ENCODE results near the gene OTOP2. TPM values are rescaled to one million over a fixed set of nuclear protein-coding genes. Genes with fewer than 3 reads are reported as not detected.
A peak's percentile ranks its signal among the peaks of the same experiment; 100 is the strongest.

The OTOP2 gene
- total and polyA plus RNA-seq, 9 of the 15 experiments (the other 6 are each of a cell fraction or from before 2014, with no cell fraction given), result 0.04 to 0.36 (median 0.14) TPM; not detected in 1

DNA sequence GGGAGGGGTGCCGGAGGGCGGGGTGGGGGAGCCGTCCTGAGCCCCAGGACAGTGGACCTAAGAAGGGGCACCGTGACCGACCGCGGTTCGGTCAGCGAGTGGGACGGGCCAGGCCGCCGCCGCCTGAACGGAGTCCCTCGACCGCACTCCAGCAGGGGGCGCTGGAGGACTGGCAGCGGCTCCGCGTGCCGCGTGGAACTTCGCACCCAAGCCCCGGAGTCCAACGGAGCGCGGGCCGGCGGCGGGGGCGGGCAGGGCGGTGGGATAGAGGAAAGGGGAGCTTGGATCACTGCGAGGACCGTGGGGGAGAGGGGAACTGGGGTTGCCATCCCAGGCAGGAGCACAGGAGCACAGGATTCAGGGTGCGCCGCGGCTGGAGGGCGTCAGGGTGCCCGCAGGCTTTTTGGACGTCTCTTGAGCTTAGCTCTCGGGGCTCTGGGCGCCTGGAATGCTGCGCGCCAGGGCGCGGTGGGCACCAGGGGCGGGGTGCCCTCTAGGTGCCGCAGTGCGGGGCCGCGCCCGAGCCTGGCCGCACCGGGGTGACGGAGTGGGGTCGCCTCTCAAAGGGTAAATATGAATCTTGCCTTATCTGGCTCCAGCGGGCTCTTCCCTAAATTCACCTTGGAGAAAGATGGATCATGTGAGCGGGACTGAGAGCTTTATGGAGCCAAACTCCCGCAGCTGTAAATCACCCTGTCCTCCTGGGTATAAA lies 379 bp upstream of the OTOP2 start (continued):
- TF ChIP-seq, protein P1, sequence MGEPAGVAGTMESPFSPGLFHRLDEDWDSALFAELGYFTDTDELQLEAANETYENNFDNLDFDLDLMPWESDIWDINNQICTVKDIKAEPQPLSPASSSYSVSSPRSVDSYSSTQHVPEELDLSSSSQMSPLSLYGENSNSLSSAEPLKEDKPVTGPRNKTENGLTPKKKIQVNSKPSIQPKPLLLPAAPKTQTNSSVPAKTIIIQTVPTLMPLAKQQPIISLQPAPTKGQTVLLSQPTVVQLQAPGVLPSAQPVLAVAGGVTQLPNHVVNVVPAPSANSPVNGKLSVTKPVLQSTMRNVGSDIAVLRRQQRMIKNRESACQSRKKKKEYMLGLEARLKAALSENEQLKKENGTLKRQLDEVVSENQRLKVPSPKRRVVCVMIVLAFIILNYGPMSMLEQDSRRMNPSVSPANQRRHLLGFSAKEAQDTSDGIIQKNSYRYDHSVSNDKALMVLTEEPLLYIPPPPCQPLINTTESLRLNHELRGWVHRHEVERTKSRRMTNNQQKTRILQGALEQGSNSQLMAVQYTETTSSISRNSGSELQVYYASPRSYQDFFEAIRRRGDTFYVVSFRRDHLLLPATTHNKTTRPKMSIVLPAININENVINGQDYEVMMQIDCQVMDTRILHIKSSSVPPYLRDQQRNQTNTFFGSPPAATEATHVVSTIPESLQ (CRISPR knock-in tag; IDR thresholded peaks at IDR 0.05), result peak; percentile 88; the same call in 1 of the 2 replicates
- TF ChIP-seq, protein P2, sequence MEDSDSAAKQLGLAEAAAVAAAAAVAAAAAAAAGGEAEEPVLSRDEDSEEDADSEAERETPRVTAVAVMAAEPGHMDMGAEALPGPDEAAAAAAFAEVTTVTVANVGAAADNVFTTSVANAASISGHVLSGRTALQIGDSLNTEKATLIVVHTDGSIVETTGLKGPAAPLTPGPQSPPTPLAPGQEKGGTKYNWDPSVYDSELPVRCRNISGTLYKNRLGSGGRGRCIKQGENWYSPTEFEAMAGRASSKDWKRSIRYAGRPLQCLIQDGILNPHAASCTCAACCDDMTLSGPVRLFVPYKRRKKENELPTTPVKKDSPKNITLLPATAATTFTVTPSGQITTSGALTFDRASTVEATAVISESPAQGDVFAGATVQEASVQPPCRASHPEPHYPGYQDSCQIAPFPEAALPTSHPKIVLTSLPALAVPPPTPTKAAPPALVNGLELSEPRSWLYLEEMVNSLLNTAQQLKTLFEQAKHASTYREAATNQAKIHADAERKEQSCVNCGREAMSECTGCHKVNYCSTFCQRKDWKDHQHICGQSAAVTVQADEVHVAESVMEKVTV (CRISPR knock-in tag; IDR thresholded peaks at IDR 0.05), result peak; percentile 74
- TF ChIP-seq ZNF507 (tag; conservative IDR thresholded peaks at IDR 0.05) (no peak), POLR3G (IDR thresholded peaks at IDR 0.05; ENCODE audit: extremely low read depth, insufficient read length, insufficient replicate concordance) (no peak), SMC3 (conservative IDR thresholded peaks at IDR 0.05; ENCODE audit: insufficient read depth, low read depth, low read length) (peak; percentile 75; the same call in 1 of the 2 replicates), BRCA1 (IDR thresholded peaks at IDR 0.05) (no peak), BRCA1 (CRISPR knock-in tag; IDR thresholded peaks at IDR 0.05) (no peak), NFE2 (IDR thresholded peaks at IDR 0.05; ENCODE audit: low read depth) (no peak), RAD21 (CRISPR knock-in tag; conservative IDR thresholded peaks at IDR 0.05 in 1 of 2, IDR thresholded peaks at IDR 0.05 in 1 of 2) (peak; percentile 76 to 84), XRCC4 (IDR thresholded peaks at IDR 0.05; ENCODE audit: extremely low read depth, insufficient read depth, insufficient read length) (no peak), U2AF2 (optimal IDR thresholded peaks at IDR 0.05; ENCODE audit: low read depth, low read length) (no peak), U2AF1 (optimal IDR thresholded peaks at IDR 0.05; ENCODE audit: low read depth, low read length) (no peak), ZNF239 (CRISPR knock-in tag; IDR thresholded peaks at IDR 0.05) (no peak), MCM5 (IDR thresholded peaks at IDR 0.05; ENCODE audit: low read depth) (no peak)
- TF ChIP-seq, protein P3, sequence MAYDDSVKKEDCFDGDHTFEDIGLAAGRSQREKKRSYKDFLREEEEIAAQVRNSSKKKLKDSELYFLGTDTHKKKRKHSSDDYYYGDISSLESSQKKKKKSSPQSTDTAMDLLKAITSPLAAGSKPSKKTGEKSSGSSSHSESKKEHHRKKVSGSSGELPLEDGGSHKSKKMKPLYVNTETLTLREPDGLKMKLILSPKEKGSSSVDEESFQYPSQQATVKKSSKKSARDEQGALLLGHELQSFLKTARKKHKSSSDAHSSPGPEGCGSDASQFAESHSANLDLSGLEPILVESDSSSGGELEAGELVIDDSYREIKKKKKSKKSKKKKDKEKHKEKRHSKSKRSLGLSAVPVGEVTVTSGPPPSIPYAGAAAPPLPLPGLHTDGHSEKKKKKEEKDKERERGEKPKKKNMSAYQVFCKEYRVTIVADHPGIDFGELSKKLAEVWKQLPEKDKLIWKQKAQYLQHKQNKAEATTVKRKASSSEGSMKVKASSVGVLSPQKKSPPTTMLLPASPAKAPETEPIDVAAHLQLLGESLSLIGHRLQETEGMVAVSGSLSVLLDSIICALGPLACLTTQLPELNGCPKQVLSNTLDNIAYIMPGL (CRISPR knock-in tag; IDR thresholded peaks at IDR 0.05), result 0 out of 2 replicates have a peak, but pooled peaks have one; percentile 50
- TF ChIP-seq, protein P4, sequence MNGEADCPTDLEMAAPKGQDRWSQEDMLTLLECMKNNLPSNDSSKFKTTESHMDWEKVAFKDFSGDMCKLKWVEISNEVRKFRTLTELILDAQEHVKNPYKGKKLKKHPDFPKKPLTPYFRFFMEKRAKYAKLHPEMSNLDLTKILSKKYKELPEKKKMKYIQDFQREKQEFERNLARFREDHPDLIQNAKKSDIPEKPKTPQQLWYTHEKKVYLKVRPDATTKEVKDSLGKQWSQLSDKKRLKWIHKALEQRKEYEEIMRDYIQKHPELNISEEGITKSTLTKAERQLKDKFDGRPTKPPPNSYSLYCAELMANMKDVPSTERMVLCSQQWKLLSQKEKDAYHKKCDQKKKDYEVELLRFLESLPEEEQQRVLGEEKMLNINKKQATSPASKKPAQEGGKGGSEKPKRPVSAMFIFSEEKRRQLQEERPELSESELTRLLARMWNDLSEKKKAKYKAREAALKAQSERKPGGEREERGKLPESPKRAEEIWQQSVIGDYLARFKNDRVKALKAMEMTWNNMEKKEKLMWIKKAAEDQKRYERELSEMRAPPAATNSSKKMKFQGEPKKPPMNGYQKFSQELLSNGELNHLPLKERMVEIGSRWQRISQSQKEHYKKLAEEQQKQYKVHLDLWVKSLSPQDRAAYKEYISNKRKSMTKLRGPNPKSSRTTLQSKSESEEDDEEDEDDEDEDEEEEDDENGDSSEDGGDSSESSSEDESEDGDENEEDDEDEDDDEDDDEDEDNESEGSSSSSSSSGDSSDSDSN (IDR thresholded peaks at IDR 0.05; ENCODE audit: borderline replicate concordance in 1 of 2, low read depth in 2 of 2, low read length in 2 of 2), result no peak
- TF ChIP-seq, protein P5, sequence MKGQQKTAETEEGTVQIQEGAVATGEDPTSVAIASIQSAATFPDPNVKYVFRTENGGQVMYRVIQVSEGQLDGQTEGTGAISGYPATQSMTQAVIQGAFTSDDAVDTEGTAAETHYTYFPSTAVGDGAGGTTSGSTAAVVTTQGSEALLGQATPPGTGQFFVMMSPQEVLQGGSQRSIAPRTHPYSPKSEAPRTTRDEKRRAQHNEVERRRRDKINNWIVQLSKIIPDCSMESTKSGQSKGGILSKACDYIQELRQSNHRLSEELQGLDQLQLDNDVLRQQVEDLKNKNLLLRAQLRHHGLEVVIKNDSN (CRISPR knock-in tag; IDR thresholded peaks at IDR 0.05), result no peak
- TF ChIP-seq, protein P6, sequence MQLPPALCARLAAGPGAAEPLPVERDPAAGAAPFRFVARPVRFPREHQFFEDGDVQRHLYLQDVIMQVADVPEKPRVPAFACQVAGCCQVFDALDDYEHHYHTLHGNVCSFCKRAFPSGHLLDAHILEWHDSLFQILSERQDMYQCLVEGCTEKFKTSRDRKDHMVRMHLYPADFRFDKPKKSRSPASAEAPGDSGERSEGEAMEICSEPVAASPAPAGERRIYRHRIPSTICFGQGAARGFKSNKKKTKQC (CRISPR knock-in tag; IDR thresholded peaks at IDR 0.05), result peak; percentile 95
